A549 (cell line): ENCODE data around the gene ARID3A. TPM values are rescaled to one million over a fixed set of nuclear protein-coding genes. Genes with fewer than 3 reads are reported as not detected.

Experiments
- ATAC-seq, 2 experiments: fragments of 200-7000 bp in 1 of 2; fragments of >200 bp in 1 of 2; cut with Nextera tagmentation in 1 of 2; cut with Tn5 transposase in 1 of 2; 3 replicates each; pipeline versions ENCODE4 v1.8.0 to v1.9.1; 2018 to 2020; ENCODE audit warnings: mild to moderate bottlenecking in 1 of 2, moderate library complexity in 1 of 2
- CTCF ChIA-PET: fragments of 300-600 bp; sonication (Branson Sonifier 250); formaldehyde crosslinking; extraction: SDS; loops from one replicate; lab custom pipeline; 2021; ENCODE audit warnings: antibody characterized with exemption, inconsistent platforms; lab: Yijun Ruan, JAX
- POLR2A ChIA-PET: fragments of 350-600 bp; formaldehyde crosslinking; extraction: SDS; loops from one replicate; lab custom pipeline; 2021; ENCODE audit warnings: antibody characterized with exemption, inconsistent platforms; lab: Yijun Ruan, JAX
- DNase-seq, 2 experiments: peaks; one replicate each; pipeline versions ENCODE4 v3.0.0 to v3.0.0-alpha.2; 2011 to 2016; ENCODE audit warnings: low read depth in 1 of 2, low spot score in 1 of 2
- FAIRE-seq: peaks from 2 replicates; lab custom pipeline; 2011; peaks lifted over from hg19 to GRCh38; lab: Jason Lieb, UNC
- H3K27ac ChIP-seq, 2 experiments: fragments of >200 bp; sonication (Bioruptor Twin); formaldehyde crosslinking; 3 replicates each; pipeline ENCODE4 v1.5.1; 2016 to 2017
- H3K4me1 ChIP-seq: fragments of >200 bp; sonication (Bioruptor Twin); formaldehyde crosslinking; 3 replicates; pipeline ENCODE4 v1.6.1; 2016
- H3K4me2 ChIP-seq: fragments of >200 bp; sonication (Bioruptor Twin); formaldehyde crosslinking; 3 replicates; pipeline ENCODE4 v1.6.1; 2016
- H3K4me3 ChIP-seq: fragments of >200 bp; sonication (Bioruptor Twin); formaldehyde crosslinking; 3 replicates; pipeline ENCODE4 v1.5.1; 2016
- H3K9me3 ChIP-seq: fragments of >200 bp; sonication (Bioruptor Twin); formaldehyde crosslinking; 3 replicates; pipeline ENCODE4 v1.6.1; 2016
- CBX8 ChIP-seq: fragments of 200-600 bp; sonication (generic); IDR thresholded peaks from 2 replicates; pipeline ENCODE4 v1.6.1; 2016
- CHD2 ChIP-seq: fragments of 150-350 bp; IDR thresholded peaks from 2 replicates; pipeline ENCODE4 v1.6.1; 2014; ENCODE audit warnings: low read length; ENCODE audit not compliant: partially characterized antibody
- CHD4 ChIP-seq: fragments of 200-600 bp; sonication (generic); IDR thresholded peaks from 2 replicates; pipeline ENCODE4 v1.6.1; 2016; ENCODE audit warnings: antibody characterized with exemption, mild to moderate bottlenecking, borderline replicate concordance
- E2F6 ChIP-seq: IDR thresholded peaks from 2 replicates; pipeline ENCODE4 v1.6.1; 2012; ENCODE audit warnings: low read depth, borderline replicate concordance
- FOSL2 ChIP-seq, 2 experiments: fragments of 450-650 bp in 1 of 2; fragments of >200 bp in 1 of 2; sonication (Bioruptor Twin) in 1 of 2; formaldehyde crosslinking; IDR thresholded peaks; 2 replicates each; pipeline versions ENCODE4 v1.5.0 to v1.6.1; 2016 to 2020; ENCODE audit warnings: mild to moderate bottlenecking in 1 of 2, moderate library complexity in 1 of 2
- GATA3 ChIP-seq: IDR thresholded peaks from 2 replicates; pipeline ENCODE4 v1.6.1; 2012; ENCODE audit warnings: borderline replicate concordance
- HEYL ChIP-seq: fragments of 250-450 bp; sonication (Bioruptor Pico); IDR thresholded peaks from 2 replicates; pipeline ENCODE4 v1.8.0; 2021; ENCODE audit warnings: mild to moderate bottlenecking, moderate library complexity
- HOXB5 ChIP-seq: fragments of 250-450 bp; sonication (Bioruptor Pico); IDR thresholded peaks from 2 replicates; pipeline ENCODE4 v1.5.0; 2020; ENCODE audit warnings: mild to moderate bottlenecking, moderate library complexity
- MAZ ChIP-seq: fragments of 150-350 bp; IDR thresholded peaks from 2 replicates; pipeline ENCODE4 v1.6.1; 2014; ENCODE audit warnings: antibody characterized with exemption, low read depth, low read length, borderline replicate concordance
- MYC ChIP-seq: IDR thresholded peaks from 2 replicates; pipeline ENCODE4 v1.6.1; 2012; ENCODE audit warnings: mild to moderate bottlenecking, inconsistent platforms, low read length, improper control_type of control experiment, borderline replicate concordance
- RAD21 ChIP-seq, 2 experiments: fragments of >200 bp in 1 of 2; sonication (Bioruptor Twin) in 1 of 2; formaldehyde crosslinking in 1 of 2; IDR thresholded peaks in 1 of 2; conservative IDR thresholded peaks in 1 of 2; 2 replicates in 1 of 2; 3 replicates in 1 of 2; pipeline ENCODE4 v1.6.1; 2012 to 2018; ENCODE audit warnings: inconsistent platforms in 1 of 2
- RARB ChIP-seq: fragments of 250-450 bp; sonication (Bioruptor Pico); IDR thresholded peaks from 2 replicates; pipeline ENCODE4 v1.8.0; 2021; ENCODE audit warnings: mild to moderate bottlenecking, moderate library complexity
- RNF2 ChIP-seq: fragments of 200-600 bp; sonication (generic); IDR thresholded peaks from 2 replicates; pipeline ENCODE4 v1.6.1; 2016; ENCODE audit warnings: low read depth, mild to moderate bottlenecking, antibody characterized with exemption, moderate library complexity, borderline replicate concordance
- SMC3 ChIP-seq: fragments of >200 bp; sonication (Bioruptor Twin); formaldehyde crosslinking; IDR thresholded peaks from 3 replicates; pipeline ENCODE4 v1.6.1; 2018; ENCODE audit warnings: inconsistent platforms
- USF2 ChIP-seq: fragments of 450-650 bp; IDR thresholded peaks from 2 replicates; pipeline ENCODE4 v1.6.1; 2014; ENCODE audit warnings: antibody characterized with exemption
- ZC3H11A ChIP-seq: fragments of 450-650 bp; IDR thresholded peaks from 2 replicates; pipeline ENCODE4 v1.6.1; 2014; ENCODE audit warnings: antibody characterized with exemption, mild to moderate bottlenecking
- ZFP36 ChIP-seq: fragments of 450-650 bp; IDR thresholded peaks from 2 replicates; pipeline ENCODE4 v1.6.1; 2014; ENCODE audit warnings: borderline replicate concordance; ENCODE audit not compliant: partially characterized antibody
- WGBS: methylation state at CpG from one replicate; pipeline ENCODE4 v1.1.6; 2017; ENCODE audit errors: missing lambda C conversion rate; 5-methylcytosine and 5-hydroxymethylcytosine counted together
- polyA plus RNA-seq, 4 experiments: library from polyadenylated mRNA; depleted of rRNA in 3 of 4; stranded (reverse); fragments of >200 nt; fragmentation: RNase III in 1 of 4; extraction: RNeasy Plus Mini Kit Qiagen cat#74134 plus additional on column Dnase treatment in 1 of 4; gene quantifications; 2 replicates in 3 of 4; 3 replicates in 1 of 4; pipeline ENCODE4 v1.2.3, GENCODE V29; 2011 to 2017
- TF ChIP-seq, protein P1 (sequence below): IDR thresholded peaks from 2 replicates; pipeline ENCODE4 v1.6.1; 2012
- TF ChIP-seq, protein P2 (sequence below): fragments of 200-600 bp; sonication (generic); IDR thresholded peaks from 2 replicates; pipeline ENCODE4 v1.6.1; 2016; ENCODE audit warnings: antibody characterized with exemption, mild to moderate bottlenecking, moderate library complexity

ARID3A gene
- polyA plus RNA-seq, 2 of the 4 experiments (the other 2 are of a cell fraction): 3.3 to 6.1 TPM

- FAIRE-seq: no peak
- POLR2A ChIA-PET: no interaction called here
- 92% methylated on average over 27 of the region's 30 CpGs for whole genome bisulfite sequencing
- no peak overlapping the region for H3K4me3 ChIP-seq
- H3K4me2 ChIP-seq: no peak overlapping the region
- H3K9me3 ChIP-seq: no peaks in the 10 kb centered on the region
- DNase-seq: no peak
- TF ChIP-seq, protein P1, sequence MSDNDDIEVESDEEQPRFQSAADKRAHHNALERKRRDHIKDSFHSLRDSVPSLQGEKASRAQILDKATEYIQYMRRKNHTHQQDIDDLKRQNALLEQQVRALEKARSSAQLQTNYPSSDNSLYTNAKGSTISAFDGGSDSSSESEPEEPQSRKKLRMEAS: no peak
- H3K27ac ChIP-seq: no peak overlapping the region
- H3K4me1 ChIP-seq: peaks cover 12% of the 10 kb centered on the region; the same call in 2 of the 3 replicates
- CTCF ChIA-PET: interaction anchor here (1.4 kb wide), 1 partner anchor 15 kb away, joined by 4 read pairs; no protein-coding TSS in a partner anchor
- no peak for ATAC-seq
Observed at GRCh38 chr19:947090-947706, 21.4 kb downstream of the ARID3A start.

- CTCF ChIA-PET: interaction anchor here (0.7 kb wide), 1 partner anchor 35 kb away, joined by 3 read pairs; no protein-coding TSS in a partner anchor
- Histone ChIP-seq H3K27ac (no peak overlapping the region), H3K9me3 (no peaks in the 10 kb centered on the region), H3K4me2 (no peak overlapping the region), H3K4me1 (peaks cover 19% of the 10 kb centered on the region), H3K4me3 (no peak overlapping the region)
- no peak for TF ChIP-seq CHD2
- peak; percentile 44 for TF ChIP-seq ZFP36
- POLR2A ChIA-PET: no interaction called here
- DNase-seq: no peak
- no peak for FAIRE-seq
- 96% methylated on average over 29 of the region's 47 CpGs for WGBS
- ATAC-seq: no peak
Observed at GRCh38 chr19:947707-948539, 22.1 kb downstream of the ARID3A start.

DNA sequence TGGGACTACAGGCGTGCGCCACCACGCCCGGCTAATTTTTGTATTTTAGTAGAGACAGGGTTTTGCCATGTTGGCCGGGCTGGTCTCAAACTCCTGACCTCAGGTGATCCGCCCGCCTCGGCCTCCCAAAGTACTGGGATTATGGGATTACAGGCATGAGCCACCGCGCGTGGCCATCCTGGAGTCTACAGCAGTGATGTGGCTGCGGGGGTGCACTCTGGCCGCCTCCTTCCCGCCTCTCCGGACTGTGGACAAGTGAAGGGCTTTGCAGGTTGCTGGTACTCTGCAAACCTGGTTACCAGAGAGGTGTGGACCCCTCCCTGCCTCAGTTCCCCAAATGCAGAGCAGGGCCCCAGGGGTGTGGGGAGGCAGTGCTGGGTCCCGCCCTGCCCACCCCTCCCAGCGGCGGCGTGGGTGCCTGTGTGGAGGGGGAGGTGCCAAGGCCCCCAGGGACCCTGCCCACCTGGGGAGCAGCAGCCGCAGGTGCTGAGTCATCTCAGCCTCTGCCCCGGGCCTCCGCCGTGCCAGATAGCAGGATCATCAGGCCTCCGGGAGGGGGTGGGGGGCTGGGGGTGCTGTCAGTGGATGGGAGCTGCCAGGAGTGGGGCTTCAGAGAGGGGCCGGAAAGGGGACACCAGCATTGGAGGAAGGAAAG is 23.1 kb downstream of the ARID3A start:
- Histone ChIP-seq H3K9me3 (no peaks in the 10 kb centered on the region), H3K4me2 (no peak overlapping the region), H3K27ac (peak overlapping the region in 1 of 2 experiments; percentile 72; a peak in 3 of 6 replicates), H3K4me1 (peaks cover 23% of the 10 kb centered on the region), H3K4me3 (no peak overlapping the region)
- 95% methylated on average over 4 of the region's 25 CpGs for WGBS
- TF ChIP-seq MYC (no peak), HEYL (CRISPR knock-in tag) (no peak), GATA3 (no peak), CBX8 (no peak), RNF2 (no peak)
- ATAC-seq (no peak), FAIRE-seq (no peak), DNase-seq (no peak)
- POLR2A ChIA-PET: no interaction called here
- CTCF ChIA-PET: interaction anchor here (0.7 kb wide), 1 partner anchor 34 kb away, joined by 3 read pairs; no protein-coding TSS in a partner anchor

GRCh38 chr19:950352-951066 is 24.7 kb downstream of the ARID3A start:
- ChIA-PET POLR2A (no interaction called here), CTCF (no interaction called here)
- WGBS: 87% methylated on average over 14 of the region's 17 CpGs
- DNase-seq (no peak), FAIRE-seq (no peak), ATAC-seq (no peak)
- Histone ChIP-seq H3K4me2 (no peak overlapping the region), H3K4me1 (peaks cover 16% of the 10 kb centered on the region), H3K4me3 (no peak overlapping the region), H3K9me3 (no peaks in the 10 kb centered on the region), H3K27ac (no peak overlapping the region)
- TF ChIP-seq, protein P1: no peak
- no peak for TF ChIP-seq SMC3
- no peak for TF ChIP-seq HOXB5 (CRISPR knock-in tag)
- no peak for TF ChIP-seq FOSL2 (IDR thresholded peaks at IDR 0.05)
- no peak for TF ChIP-seq FOSL2 (CRISPR knock-in tag; IDR thresholded peaks at IDR 0.05)
- no peak for TF ChIP-seq MAZ
- TF ChIP-seq, protein P2, sequence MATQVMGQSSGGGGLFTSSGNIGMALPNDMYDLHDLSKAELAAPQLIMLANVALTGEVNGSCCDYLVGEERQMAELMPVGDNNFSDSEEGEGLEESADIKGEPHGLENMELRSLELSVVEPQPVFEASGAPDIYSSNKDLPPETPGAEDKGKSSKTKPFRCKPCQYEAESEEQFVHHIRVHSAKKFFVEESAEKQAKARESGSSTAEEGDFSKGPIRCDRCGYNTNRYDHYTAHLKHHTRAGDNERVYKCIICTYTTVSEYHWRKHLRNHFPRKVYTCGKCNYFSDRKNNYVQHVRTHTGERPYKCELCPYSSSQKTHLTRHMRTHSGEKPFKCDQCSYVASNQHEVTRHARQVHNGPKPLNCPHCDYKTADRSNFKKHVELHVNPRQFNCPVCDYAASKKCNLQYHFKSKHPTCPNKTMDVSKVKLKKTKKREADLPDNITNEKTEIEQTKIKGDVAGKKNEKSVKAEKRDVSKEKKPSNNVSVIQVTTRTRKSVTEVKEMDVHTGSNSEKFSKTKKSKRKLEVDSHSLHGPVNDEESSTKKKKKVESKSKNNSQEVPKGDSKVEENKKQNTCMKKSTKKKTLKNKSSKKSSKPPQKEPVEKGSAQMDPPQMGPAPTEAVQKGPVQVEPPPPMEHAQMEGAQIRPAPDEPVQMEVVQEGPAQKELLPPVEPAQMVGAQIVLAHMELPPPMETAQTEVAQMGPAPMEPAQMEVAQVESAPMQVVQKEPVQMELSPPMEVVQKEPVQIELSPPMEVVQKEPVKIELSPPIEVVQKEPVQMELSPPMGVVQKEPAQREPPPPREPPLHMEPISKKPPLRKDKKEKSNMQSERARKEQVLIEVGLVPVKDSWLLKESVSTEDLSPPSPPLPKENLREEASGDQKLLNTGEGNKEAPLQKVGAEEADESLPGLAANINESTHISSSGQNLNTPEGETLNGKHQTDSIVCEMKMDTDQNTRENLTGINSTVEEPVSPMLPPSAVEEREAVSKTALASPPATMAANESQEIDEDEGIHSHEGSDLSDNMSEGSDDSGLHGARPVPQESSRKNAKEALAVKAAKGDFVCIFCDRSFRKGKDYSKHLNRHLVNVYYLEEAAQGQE: no peak
- TF ChIP-seq HEYL (CRISPR knock-in tag): no peak
- TF ChIP-seq USF2: no peak
- no peak for TF ChIP-seq CHD4
- TF ChIP-seq E2F6: no peak
- no peak for TF ChIP-seq RAD21 (conservative IDR thresholded peaks at IDR 0.05 in 1 of 2, IDR thresholded peaks at IDR 0.05 in 1 of 2)
- TF ChIP-seq RARB: no peak
- TF ChIP-seq ZC3H11A: no peak
